Measurements from ENCODE around the gene HGS. TPM values are rescaled to one million over a fixed set of nuclear protein-coding genes. Genes with fewer than 3 reads are reported as not detected.
A peak's percentile ranks its signal among the peaks of the same experiment; 100 is the strongest.

HGS gene
- total and polyA plus RNA-seq, 2 experiments from 2014 or later: 59.2 to 128 TPM

DNA sequence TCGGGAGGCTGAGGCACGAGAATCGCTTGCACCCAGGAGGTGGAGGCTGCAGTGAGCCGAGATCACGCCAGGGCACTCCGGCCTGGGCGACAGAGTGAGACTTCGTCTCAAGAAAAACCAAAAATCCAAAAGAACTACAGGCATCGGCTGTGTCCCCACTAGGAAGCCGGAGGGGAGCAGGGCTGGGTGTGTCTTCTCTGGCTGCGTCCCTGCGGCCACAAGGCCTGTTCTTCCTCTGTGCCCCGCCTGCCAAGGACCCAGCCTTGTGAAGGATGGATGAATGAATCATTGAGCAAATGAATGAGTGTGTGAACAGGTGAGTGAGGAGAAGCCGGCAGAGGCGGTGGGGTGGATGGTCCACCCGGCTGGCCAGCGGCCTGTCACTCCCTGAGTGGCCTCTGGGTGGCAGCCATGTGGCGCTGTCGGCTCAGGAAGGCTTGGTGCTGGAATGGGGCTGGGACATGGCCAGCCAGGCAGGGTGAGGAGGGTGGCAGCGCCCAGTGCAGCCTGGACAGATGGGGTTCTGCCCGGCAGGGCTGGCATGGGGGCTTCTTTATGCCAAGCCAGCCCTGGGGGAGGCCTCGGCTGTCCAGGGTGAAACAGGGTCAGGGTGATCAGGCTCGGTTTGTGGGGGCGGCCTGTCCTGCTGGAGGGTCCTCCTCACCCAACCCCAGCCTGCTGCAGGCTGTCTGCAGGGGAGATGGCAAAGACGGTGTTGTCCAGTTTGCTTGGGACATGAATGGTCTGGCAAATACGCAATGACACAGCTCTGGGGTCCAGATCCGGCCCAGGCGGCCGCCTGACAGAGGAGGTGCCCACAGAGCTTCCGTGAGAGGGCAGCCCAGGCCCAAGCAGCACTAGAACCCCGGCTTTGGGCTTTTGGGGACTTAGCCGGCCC lies 49.9 kb downstream of the HGS start:
- H3K4me3 ChIP-seq: no peak overlapping the region
- no peak overlapping the region for H3K27ac ChIP-seq
- peak; percentile 90 for DNase-seq (ENCODE audit: low spot score)
- no peaks in the 10 kb centered on the region for H3K36me3 ChIP-seq (replicated peaks; ENCODE audit: insufficient read depth, low read depth)
- no peaks in the 10 kb centered on the region for H3K79me2 ChIP-seq
- no peak overlapping the region for H3K4me2 ChIP-seq
- no peaks in the 10 kb centered on the region for H3K9me3 ChIP-seq (ENCODE audit: low read depth)
- no peak overlapping the region for H2AFZ ChIP-seq
- TF ChIP-seq, protein P1, sequence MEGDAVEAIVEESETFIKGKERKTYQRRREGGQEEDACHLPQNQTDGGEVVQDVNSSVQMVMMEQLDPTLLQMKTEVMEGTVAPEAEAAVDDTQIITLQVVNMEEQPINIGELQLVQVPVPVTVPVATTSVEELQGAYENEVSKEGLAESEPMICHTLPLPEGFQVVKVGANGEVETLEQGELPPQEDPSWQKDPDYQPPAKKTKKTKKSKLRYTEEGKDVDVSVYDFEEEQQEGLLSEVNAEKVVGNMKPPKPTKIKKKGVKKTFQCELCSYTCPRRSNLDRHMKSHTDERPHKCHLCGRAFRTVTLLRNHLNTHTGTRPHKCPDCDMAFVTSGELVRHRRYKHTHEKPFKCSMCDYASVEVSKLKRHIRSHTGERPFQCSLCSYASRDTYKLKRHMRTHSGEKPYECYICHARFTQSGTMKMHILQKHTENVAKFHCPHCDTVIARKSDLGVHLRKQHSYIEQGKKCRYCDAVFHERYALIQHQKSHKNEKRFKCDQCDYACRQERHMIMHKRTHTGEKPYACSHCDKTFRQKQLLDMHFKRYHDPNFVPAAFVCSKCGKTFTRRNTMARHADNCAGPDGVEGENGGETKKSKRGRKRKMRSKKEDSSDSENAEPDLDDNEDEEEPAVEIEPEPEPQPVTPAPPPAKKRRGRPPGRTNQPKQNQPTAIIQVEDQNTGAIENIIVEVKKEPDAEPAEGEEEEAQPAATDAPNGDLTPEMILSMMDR (IDR thresholded peaks at IDR 0.05; ENCODE audit: poor library complexity): peak; percentile 84
- no peak for TF ChIP-seq EZH2 (IDR thresholded peaks at IDR 0.05; ENCODE audit: borderline replicate concordance)
- TF ChIP-seq EZH2phosphoT487 (IDR thresholded peaks at IDR 0.05; ENCODE audit: low read depth, severe bottlenecking, unreplicated experiment): no peak
- H3K27me3 ChIP-seq: no peaks in the 10 kb centered on the region
- no peaks in the 10 kb centered on the region for H4K20me1 ChIP-seq (ENCODE audit: insufficient read depth, poor library complexity, severe bottlenecking)
- H3K9me2 ChIP-seq (replicated peaks; ENCODE audit: insufficient read depth): no peaks in the 10 kb centered on the region
- peaks cover 11% of the 10 kb centered on the region for H3K4me1 ChIP-seq (ENCODE audit: insufficient read depth)
- WGBS (ENCODE audit: low lambda C conversion rate, missing lambda C conversion rate): 52% methylated on average over 32 of the region's 32 CpGs

DNA sequence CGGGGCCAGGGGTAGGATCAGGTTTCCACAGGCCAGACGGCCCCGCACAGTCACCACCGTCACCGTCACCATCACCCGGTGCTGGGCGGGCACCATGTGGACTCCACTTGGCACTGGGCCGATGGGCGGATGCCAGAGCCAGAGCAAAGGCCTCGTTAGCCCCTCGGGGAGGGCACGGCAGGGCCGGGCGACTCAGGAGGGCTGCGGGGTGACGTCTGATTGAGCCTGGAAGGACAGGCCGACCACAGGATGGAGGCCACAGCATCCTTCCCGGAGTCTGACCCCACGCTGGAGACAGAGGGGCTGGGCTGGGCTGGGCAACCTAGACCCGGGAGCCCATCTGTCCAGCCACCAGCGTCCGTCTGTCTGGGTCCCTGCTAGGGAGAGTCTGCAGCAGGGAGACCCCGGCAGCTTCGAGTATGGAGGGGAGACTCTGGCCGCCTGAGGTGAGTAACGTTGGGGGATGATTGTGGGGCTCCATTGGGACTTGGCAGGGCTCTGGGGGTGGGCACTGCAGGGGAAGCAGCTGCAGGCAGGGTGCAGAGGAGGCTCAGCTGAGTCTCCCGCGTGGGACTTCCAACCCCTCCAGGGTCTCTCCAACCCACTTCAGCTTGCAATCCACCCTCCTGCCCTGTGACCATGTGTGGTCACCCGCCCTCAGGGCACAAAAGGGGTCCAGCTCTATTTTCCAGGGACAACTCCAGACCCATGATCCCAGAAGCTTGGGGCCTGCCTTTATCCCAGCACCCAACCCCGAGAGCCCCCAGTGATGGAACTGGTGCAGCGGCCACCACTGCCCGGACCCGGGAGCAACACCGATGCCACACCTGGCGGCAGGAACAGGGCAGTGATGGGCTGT lies 50.8 kb downstream of the HGS start:
- peaks cover 11% of the 10 kb centered on the region for H3K4me1 ChIP-seq (ENCODE audit: insufficient read depth)
- no peak overlapping the region for H3K4me2 ChIP-seq
- no peaks in the 10 kb centered on the region for H3K27me3 ChIP-seq
- H3K9me3 ChIP-seq (ENCODE audit: low read depth): no peaks in the 10 kb centered on the region
- H3K79me2 ChIP-seq: no peaks in the 10 kb centered on the region
- H3K36me3 ChIP-seq (replicated peaks; ENCODE audit: insufficient read depth, low read depth): no peaks in the 10 kb centered on the region
- no peak overlapping the region for H3K4me3 ChIP-seq
- 89% methylated on average over 35 of the region's 35 CpGs for WGBS (ENCODE audit: low lambda C conversion rate, missing lambda C conversion rate)
- TF ChIP-seq, protein P1 (IDR thresholded peaks at IDR 0.05; ENCODE audit: poor library complexity): no peak
- TF ChIP-seq EZH2phosphoT487 (IDR thresholded peaks at IDR 0.05; ENCODE audit: low read depth, severe bottlenecking, unreplicated experiment): no peak
- H3K27ac ChIP-seq: no peak overlapping the region
- H4K20me1 ChIP-seq (ENCODE audit: insufficient read depth, poor library complexity, severe bottlenecking): no peaks in the 10 kb centered on the region
- H3K9me2 ChIP-seq (replicated peaks; ENCODE audit: insufficient read depth): no peaks in the 10 kb centered on the region
- no peak for DNase-seq (ENCODE audit: low spot score)
- no peak overlapping the region for H2AFZ ChIP-seq

- Histone ChIP-seq H4K20me1 (ENCODE audit: insufficient read depth, poor library complexity, severe bottlenecking) (no peaks in the 10 kb centered on the region), H3K79me2 (no peaks in the 10 kb centered on the region), H2AFZ (no peak overlapping the region), H3K27ac (no peak overlapping the region), H3K9me2 (replicated peaks; ENCODE audit: insufficient read depth) (no peaks in the 10 kb centered on the region), H3K4me3 (no peak overlapping the region), H3K4me2 (no peak overlapping the region), H3K9me3 (ENCODE audit: low read depth) (no peaks in the 10 kb centered on the region), H3K4me1 (ENCODE audit: insufficient read depth) (peaks cover 11% of the 10 kb centered on the region), H3K36me3 (replicated peaks; ENCODE audit: insufficient read depth, low read depth) (no peaks in the 10 kb centered on the region), H3K27me3 (no peaks in the 10 kb centered on the region)
- WGBS (ENCODE audit: low lambda C conversion rate, missing lambda C conversion rate): 66% methylated on average over 30 of the region's 30 CpGs
- no peak for TF ChIP-seq EZH2phosphoT487 (IDR thresholded peaks at IDR 0.05; ENCODE audit: low read depth, severe bottlenecking, unreplicated experiment)
- TF ChIP-seq EZH2 (IDR thresholded peaks at IDR 0.05; ENCODE audit: borderline replicate concordance): no peak
- TF ChIP-seq, protein P1 (IDR thresholded peaks at IDR 0.05; ENCODE audit: poor library complexity): no peak
- peak; percentile 50 for DNase-seq (ENCODE audit: low spot score)
Observed at GRCh38 chr17:81735264-81736102, 51.7 kb downstream of the HGS start.
